ENCODE measurements around the gene PTH2R. TPM values are rescaled to one million over a fixed set of nuclear protein-coding genes. Genes with fewer than 3 reads are reported as not detected.

PTH2R gene
- total and polyA plus RNA-seq, 2 of the 4 experiments (the other 2 are of a cell fraction) = under 0.01 TPM; not detected in 1

GRCh38 chr2:208541989-208542464 is 135.4 kb downstream of the PTH2R start:
- Histone ChIP-seq H3K4me3 (ENCODE audit: insufficient read depth, low read depth, low read length) (no peak overlapping the region), H3K23ac (ENCODE audit: low read depth, low read length) (no peak overlapping the region), H4K91ac (ENCODE audit: insufficient read depth, low read depth, low read length) (no peak overlapping the region), H4K20me1 (ENCODE audit: insufficient read depth, low read length) (no peaks in the 10 kb centered on the region), H3K36me3 (ENCODE audit: control insufficient read depth, insufficient read depth, low read length) (no peaks in the 10 kb centered on the region), H2AK5ac (ENCODE audit: low read depth, low read length) (no peak overlapping the region), H3K14ac (replicated peaks; ENCODE audit: low read depth, low read length) (no peak overlapping the region), H3K4me1 (ENCODE audit: control insufficient read depth, insufficient read depth, low read length) (no peaks in the 10 kb centered on the region), H3K27me3 (ENCODE audit: control insufficient read depth, insufficient read depth, low read length) (no peaks in the 10 kb centered on the region), H3K4ac (ENCODE audit: low read depth, low read length) (no peak overlapping the region), H3K4me2 (ENCODE audit: low read depth, low read length) (no peak overlapping the region), H2AK9ac (replicated peaks; ENCODE audit: low read depth, low read length, poor library complexity) (no peak overlapping the region), H2BK20ac (ENCODE audit: low read depth, low read length) (no peak overlapping the region), H2BK15ac (ENCODE audit: low read depth, low read length) (no peak overlapping the region), H2AFZ (replicated peaks; ENCODE audit: low read length, poor library complexity) (no peak overlapping the region), H3K9me3 (ENCODE audit: control insufficient read depth, insufficient read depth, low read length) (peaks cover 8% of the 10 kb centered on the region), H3K27ac (ENCODE audit: insufficient read depth, low read length) (no peak overlapping the region), H4K5ac (ENCODE audit: low read depth, low read length) (no peak overlapping the region), H3K56ac (ENCODE audit: extremely low read depth, insufficient read depth, low read length) (no peak overlapping the region), H3K9ac (ENCODE audit: low read depth, low read length) (no peak overlapping the region), H4K8ac (ENCODE audit: low read depth in 2 of 2, low read length in 2 of 2) (no peak overlapping the region), H3K79me1 (ENCODE audit: low read depth in 1 of 2, low read length in 2 of 2) (no peaks in the 10 kb centered on the region), H3K18ac (ENCODE audit: low read depth, low read length) (no peak overlapping the region), H2BK5ac (ENCODE audit: low read depth, low read length, poor library complexity, severe bottlenecking) (no peak overlapping the region), H3K9me1 (ENCODE audit: insufficient read depth, low read length) (no peaks in the 10 kb centered on the region), H2BK120ac (ENCODE audit: low read depth, low read length) (no peak overlapping the region)
- POLR2A ChIA-PET (ENCODE audit: unreplicated experiment) = no interaction called here
- CTCF ChIA-PET = no interaction called here
- dilution Hi-C loops (cut with HindIII; ENCODE audit: low sequenced_read_pairs, unreplicated experiment) = no loop called here
- BruUV-seq (replicated peaks) = no TSS peak
- TF ChIP-seq ELK1 (IDR thresholded peaks at IDR 0.05; ENCODE audit: borderline replicate concordance, low read depth, low read length) = no peak
- TF ChIP-seq CHD1 (IDR thresholded peaks at IDR 0.05; ENCODE audit: low read depth, low read length) = no peak
- no peak for TF ChIP-seq RFX5 (IDR thresholded peaks at IDR 0.05; ENCODE audit: low read depth, low read length)
- no peak for TF ChIP-seq CEBPB (IDR thresholded peaks at IDR 0.05; ENCODE audit: low read depth, low read length)
- TF ChIP-seq MXI1 (IDR thresholded peaks at IDR 0.05; ENCODE audit: borderline replicate concordance, low read depth, low read length) = no peak
- no peak for TF ChIP-seq USF2 (IDR thresholded peaks at IDR 0.05; ENCODE audit: low read depth, low read length)
- intact Hi-C loops (cut with micrococcal nuclease) = no loop called here
- WGBS, 2 experiments (ENCODE audit: extremely low coverage in 2 of 2, insufficient read length in 1 of 2) = no CpG with 5 or more reads among the region's 3 CpGs
- DNase-seq (no peak), ATAC-seq (ENCODE audit: low read depth) (no peak)
- in situ Hi-C loops (cut with MboI; ENCODE audit: low sequenced_read_pairs) = no loop called here

All from IMR-90 (cell line).